ENCODE measurements around the gene FRAS1.

DNA sequence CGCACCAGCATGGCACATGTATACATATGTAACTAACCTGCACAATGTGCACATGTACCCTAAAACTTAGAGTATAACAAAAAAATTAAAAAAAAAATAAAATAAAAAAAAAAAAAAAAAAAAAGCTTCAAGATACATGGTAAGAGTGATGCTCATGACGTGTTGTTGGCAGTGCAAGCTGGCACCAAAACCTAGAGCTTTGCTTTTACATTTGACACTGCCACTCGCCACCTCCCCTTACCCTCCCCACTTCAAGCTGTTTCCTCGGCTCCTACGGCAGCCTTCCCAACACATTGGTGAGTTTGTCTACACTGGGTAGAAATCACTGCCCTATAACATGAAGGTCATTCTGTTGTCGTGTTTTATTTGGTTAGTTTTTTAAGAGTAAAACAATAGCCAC lies 296.8 kb downstream of the FRAS1 start:
- no peak for TF ChIP-seq POLR2A (IDR thresholded peaks at IDR 0.05)
- TF ChIP-seq, protein P1, sequence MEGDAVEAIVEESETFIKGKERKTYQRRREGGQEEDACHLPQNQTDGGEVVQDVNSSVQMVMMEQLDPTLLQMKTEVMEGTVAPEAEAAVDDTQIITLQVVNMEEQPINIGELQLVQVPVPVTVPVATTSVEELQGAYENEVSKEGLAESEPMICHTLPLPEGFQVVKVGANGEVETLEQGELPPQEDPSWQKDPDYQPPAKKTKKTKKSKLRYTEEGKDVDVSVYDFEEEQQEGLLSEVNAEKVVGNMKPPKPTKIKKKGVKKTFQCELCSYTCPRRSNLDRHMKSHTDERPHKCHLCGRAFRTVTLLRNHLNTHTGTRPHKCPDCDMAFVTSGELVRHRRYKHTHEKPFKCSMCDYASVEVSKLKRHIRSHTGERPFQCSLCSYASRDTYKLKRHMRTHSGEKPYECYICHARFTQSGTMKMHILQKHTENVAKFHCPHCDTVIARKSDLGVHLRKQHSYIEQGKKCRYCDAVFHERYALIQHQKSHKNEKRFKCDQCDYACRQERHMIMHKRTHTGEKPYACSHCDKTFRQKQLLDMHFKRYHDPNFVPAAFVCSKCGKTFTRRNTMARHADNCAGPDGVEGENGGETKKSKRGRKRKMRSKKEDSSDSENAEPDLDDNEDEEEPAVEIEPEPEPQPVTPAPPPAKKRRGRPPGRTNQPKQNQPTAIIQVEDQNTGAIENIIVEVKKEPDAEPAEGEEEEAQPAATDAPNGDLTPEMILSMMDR (IDR thresholded peaks at IDR 0.05): no peak
